T-helper 2 cell treated with Interferon-gamma antibody and Interleukin-4, amounts not matched to agents 5 μg/mL and 100 μg/mL, for 36 hours (primary cell): ENCODE data around the gene OR4D2.

ENCODE experiments used
- DNase-seq: peaks from one replicate; pipeline ENCODE4 v3.0.0; 2021; ENCODE audit warnings: low spot score
- H3K27ac Mint-ChIP-seq: one replicate; pipeline ENCODE4 v1.8.0; 2021; ENCODE audit warnings: mild to moderate bottlenecking, mixed read lengths
- H3K27me3 Mint-ChIP-seq: one replicate; pipeline ENCODE4 v1.8.0; 2021; ENCODE audit warnings: low read depth, mixed read lengths
- H3K36me3 Mint-ChIP-seq: one replicate; pipeline ENCODE4 v1.8.0; 2021; ENCODE audit warnings: low read depth, mixed read lengths
- H3K4me1 Mint-ChIP-seq: one replicate; pipeline ENCODE4 v1.8.0; 2021; ENCODE audit warnings: low read depth, mixed read lengths
- H3K4me3 Mint-ChIP-seq: one replicate; pipeline ENCODE4 v1.8.0; 2022; ENCODE audit warnings: mild to moderate bottlenecking, moderate library complexity, mixed read lengths
- H3K9me3 Mint-ChIP-seq: one replicate; pipeline ENCODE4 v1.8.0; 2021; ENCODE audit warnings: mixed read lengths

The OR4D2 gene

DNA sequence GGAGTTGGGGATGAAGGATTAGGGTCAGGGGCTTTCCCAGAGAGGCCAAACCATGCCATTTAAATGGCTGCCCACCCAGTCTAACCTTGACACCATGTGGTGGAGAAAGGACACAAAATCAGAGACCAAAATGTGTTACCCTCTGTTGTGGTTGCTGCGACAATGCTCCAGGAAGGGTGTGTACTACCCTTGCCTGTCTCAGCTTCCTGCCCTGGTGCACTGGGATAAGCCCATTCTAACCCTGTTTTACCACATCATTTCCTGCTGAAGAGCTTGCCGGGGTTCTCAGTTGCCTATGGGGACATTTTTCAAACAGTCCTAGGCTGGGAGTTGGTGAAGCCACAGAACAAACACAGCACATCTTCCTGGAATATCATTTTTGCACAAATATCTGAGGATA is 13.7 kb upstream of the OR4D2 start:
- Mint-ChIP-seq H3K9me3 (peaks cover 3% of the 10 kb centered on the region), H3K36me3 (peaks cover 5% of the 10 kb centered on the region), H3K4me3 (peak overlapping the region; percentile 71), H3K27me3 (peaks cover 57% of the 10 kb centered on the region), H3K4me1 (peaks cover 45% of the 10 kb centered on the region), H3K27ac (peak overlapping the region; percentile 86)
- DNase-seq: peak; percentile 7

DNA sequence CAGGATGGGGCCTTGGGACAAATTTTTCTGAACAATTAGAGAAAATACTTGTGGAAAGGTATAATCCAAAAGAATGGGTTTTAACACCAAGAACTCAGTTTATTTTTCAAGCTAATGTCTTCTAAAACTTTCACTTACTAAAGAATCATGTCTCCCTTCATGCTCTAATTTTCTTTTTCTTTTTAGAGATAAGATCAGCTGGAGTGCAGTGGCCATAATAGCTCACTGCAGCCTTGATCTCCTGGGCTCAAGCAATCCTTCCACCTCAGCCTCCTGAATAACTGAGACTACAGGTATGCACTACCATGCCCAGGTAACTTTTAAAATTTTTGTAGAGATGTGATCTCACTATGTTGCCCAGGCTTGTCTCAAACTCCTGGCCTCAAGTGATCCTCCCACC is 13.1 kb upstream of the OR4D2 start:
- Mint-ChIP-seq H3K4me3 (peak overlapping the region; percentile 71), H3K9me3 (peaks cover 3% of the 10 kb centered on the region), H3K36me3 (peaks cover 5% of the 10 kb centered on the region), H3K4me1 (peaks cover 45% of the 10 kb centered on the region), H3K27ac (no peak overlapping the region), H3K27me3 (peaks cover 51% of the 10 kb centered on the region)
- DNase-seq: no peak

DNA sequence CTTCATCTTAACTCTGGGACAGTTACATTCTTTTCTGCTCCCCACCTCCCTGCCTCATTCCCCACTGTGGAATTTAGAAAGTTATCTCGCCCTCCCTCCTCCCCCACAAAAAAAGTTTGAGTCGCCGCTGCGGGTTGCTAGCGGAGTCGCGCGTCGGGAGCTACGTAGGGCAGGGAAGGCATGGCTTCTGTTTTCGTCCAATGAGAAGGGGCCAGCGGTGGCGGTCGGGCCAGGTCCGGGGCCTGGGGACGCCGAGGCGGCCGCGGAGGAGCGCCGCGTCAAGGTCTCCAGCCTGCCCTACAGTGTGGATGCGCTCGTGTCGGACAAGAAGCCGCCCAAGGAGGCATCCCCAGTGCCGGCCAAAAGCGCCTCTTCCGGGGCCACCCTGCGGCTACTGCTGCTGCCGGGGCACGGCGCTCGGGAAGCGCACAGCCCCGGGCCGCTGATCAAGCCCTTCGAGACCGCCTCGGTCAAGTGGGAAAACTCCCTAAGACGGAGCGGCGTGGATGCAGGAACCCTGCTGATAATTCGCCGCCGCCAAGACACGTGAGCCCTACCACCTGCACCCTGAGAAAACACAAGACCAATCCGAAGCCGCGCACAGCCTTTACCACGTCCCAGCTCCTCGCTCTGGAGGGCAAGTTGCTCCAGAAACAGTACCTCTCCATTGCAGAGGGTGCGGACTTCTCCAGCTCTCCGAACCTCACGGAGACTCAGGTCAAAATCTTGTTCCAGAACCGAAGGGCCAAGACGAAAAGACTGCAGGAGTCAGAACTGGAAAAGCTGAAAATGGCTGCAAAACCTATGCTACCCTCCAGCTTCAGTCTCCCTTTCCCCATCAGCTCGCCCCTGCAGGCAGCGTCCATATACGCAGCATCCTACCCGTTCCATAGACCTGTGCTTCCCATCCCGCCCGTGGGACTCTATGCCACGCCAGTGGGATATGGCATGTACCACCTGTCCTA is 9.7 kb upstream of the OR4D2 start:
- Mint-ChIP-seq H3K4me1 (peaks cover 44% of the 10 kb centered on the region), H3K27me3 (peaks cover 44% of the 10 kb centered on the region), H3K27ac (peak overlapping the region; percentile 62), H3K9me3 (peaks cover 3% of the 10 kb centered on the region), H3K4me3 (peak overlapping the region; percentile 82), H3K36me3 (peaks cover 11% of the 10 kb centered on the region)
- peak; percentile 49 for DNase-seq

DNA sequence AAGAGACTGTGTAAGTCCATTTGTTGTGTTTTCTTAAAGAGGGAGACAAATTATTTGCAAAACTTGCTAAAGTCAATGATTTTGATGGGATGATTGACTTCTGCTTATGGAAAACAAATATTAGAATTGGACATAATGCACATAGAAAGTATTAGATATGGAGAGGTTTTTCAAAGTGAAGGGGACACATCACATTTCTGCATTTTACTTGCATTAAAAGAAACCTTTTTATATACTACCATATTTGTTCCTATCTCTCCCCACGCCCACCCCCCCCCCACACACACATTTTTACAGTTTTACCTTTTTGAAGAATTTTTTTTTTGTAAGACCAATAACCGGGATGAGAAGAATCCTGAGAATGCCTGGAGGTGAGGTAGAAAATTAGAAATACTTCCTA is 8.6 kb upstream of the OR4D2 start:
- no peak for DNase-seq
- Mint-ChIP-seq H3K36me3 (peaks cover 11% of the 10 kb centered on the region), H3K4me3 (no peak overlapping the region), H3K9me3 (peaks cover 3% of the 10 kb centered on the region), H3K4me1 (peaks cover 34% of the 10 kb centered on the region), H3K27ac (no peak overlapping the region), H3K27me3 (peaks cover 52% of the 10 kb centered on the region)

DNA sequence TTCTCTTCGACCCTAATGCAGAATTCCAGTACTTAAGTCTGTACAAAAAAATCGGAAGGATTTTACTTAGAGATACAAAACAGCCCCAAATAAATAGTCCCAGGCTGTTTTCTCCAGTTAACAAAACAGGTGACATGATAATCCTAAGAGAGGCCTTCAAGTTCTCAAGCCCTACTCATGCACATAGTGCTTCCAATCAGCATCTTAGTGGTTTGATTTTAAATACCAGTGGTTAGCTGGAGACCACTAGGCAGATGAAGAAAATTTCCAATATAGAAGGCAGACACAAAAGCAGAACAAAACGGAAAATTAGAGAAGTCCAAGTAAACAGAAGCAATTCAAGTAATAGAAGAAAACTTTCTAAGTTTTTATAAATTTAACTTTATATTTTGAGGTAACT is 5.2 kb upstream of the OR4D2 start:
- H3K9me3 Mint-ChIP-seq: no peaks in the 10 kb centered on the region
- DNase-seq: no peak
- H3K27me3 Mint-ChIP-seq: peaks cover 55% of the 10 kb centered on the region
- H3K4me1 Mint-ChIP-seq: peaks cover 11% of the 10 kb centered on the region
- no peak overlapping the region for H3K4me3 Mint-ChIP-seq
- H3K27ac Mint-ChIP-seq: no peak overlapping the region
- peaks cover 6% of the 10 kb centered on the region for H3K36me3 Mint-ChIP-seq

DNA sequence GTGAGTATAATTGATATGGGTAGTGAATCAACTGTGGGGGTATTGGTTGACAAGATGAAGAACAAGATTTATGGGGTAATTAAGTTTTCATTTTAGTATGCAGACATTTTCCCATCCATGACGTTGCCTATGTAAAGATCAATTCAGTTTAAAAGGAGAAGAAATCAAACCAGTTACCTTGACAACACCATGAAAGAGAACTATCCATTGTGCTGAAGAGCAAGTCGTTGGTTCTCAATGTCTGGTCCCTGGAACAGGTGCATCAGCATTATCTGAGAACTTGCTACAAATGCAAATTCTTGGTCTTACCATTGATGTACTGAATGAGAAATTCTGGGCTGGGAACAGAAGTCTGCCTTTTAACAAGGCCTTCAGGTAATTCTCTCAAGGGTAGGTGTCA is 801 bp upstream of the OR4D2 start:
- Mint-ChIP-seq H3K4me1 (peaks cover 14% of the 10 kb centered on the region), H3K36me3 (no peaks in the 10 kb centered on the region), H3K27ac (no peak overlapping the region), H3K9me3 (no peaks in the 10 kb centered on the region), H3K27me3 (peaks cover 49% of the 10 kb centered on the region), H3K4me3 (no peak overlapping the region)
- no peak for DNase-seq

DNA sequence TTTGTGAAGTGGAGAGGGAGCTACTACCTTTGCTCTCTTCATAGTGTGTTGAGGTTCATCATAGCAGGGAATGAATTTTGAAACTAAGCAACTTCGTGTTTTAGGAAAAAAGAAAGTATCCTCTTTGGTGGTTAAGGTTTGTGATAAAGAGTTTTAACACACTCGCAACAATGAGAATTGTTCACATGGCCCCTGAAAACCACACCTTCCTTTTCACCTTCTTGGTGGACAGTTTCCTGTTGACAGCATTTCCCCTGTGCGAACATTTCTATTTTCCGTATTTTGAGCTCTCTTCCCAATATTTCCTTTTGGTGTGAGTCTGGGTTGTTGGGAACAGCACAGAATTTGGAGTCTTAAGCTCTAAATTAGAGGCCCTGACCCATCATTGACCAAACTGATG is 3.8 kb downstream of the OR4D2 start:
- H3K27me3 Mint-ChIP-seq: peaks cover 31% of the 10 kb centered on the region
- peaks cover 28% of the 10 kb centered on the region for H3K4me1 Mint-ChIP-seq
- no peaks in the 10 kb centered on the region for H3K36me3 Mint-ChIP-seq
- DNase-seq: no peak
- H3K27ac Mint-ChIP-seq: peak overlapping the region; percentile 64
- H3K4me3 Mint-ChIP-seq: peak overlapping the region; percentile 71
- no peaks in the 10 kb centered on the region for H3K9me3 Mint-ChIP-seq

DNA sequence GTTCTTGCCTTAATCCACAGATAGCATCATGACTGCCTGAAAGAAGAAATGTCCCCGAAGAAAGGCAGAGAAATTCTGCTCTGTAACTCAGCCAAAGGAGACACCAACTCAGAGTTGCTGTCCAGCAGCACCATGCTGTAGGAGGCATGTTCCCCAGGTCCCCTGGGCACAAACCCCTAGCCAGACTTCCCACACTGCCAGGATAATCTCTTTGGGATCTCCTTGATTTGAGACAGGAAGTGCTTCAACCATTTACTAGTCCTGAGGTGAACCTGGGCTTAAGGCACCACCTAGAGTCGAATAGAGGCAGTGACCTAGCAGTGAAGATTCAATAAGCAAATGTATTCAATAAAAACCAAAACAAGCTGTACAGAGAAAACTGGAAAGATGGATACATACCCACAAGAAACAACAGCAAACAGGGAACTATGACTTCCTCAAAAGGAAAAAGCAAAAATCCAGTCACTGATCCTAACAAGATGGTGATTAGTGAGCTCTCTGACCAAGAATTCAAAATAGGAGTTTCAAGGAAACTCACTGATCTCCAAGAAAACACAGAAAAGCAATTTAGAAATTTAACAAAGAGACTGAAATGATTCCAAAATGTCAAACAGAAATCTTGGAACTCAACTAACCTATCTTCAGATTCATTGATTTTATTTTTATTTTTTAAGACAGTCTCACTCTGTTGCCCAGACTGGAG is 5.7 kb downstream of the OR4D2 start:
- peak; percentile 16 for DNase-seq
- Mint-ChIP-seq H3K4me1 (peaks cover 28% of the 10 kb centered on the region), H3K4me3 (no peak overlapping the region), H3K27ac (no peak overlapping the region), H3K36me3 (no peaks in the 10 kb centered on the region), H3K9me3 (no peaks in the 10 kb centered on the region), H3K27me3 (peaks cover 17% of the 10 kb centered on the region)

DNA sequence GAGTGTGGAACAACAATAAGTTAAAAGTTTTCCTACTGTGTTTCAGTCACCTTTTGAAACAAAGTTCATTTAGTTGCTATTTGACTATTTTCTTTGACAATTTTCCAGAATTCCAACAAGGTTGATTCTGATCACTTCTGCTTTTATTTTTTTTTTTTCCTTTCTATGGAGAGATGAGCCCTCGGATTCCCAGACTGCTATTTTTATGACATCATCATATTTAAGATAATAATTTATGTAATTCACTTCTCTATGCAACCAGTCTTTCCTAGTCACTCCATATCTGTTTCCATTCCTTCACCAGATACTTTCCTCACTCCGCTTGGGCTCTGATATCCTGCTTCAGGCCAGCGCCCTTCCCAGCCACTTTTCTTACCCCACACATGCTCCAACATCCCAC is 8.1 kb downstream of the OR4D2 start:
- Mint-ChIP-seq H3K27me3 (peaks cover 10% of the 10 kb centered on the region), H3K4me1 (peaks cover 25% of the 10 kb centered on the region), H3K36me3 (no peaks in the 10 kb centered on the region), H3K4me3 (no peak overlapping the region), H3K9me3 (no peaks in the 10 kb centered on the region), H3K27ac (no peak overlapping the region)
- no peak for DNase-seq

DNA sequence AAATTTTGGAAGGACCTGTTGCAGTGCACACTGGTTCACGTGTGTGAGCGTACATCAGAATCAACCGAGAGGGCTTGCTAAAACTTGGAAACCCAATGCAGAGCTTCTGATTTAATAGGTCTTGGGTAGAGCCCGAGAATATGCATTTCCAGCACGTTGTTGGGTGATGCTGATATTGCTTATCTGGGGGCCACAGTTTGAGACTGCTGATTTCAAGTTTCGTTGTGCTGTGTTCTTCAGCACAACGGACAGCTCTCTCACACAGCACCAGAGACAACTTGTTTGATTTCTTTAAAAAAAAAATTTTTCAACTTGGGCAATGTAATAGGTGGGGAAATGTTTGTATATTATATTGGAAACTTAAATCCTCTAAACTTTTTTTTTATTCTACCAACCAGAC is 9.4 kb downstream of the OR4D2 start:
- Mint-ChIP-seq H3K36me3 (no peaks in the 10 kb centered on the region), H3K27ac (no peak overlapping the region), H3K4me3 (no peak overlapping the region), H3K27me3 (peaks cover 10% of the 10 kb centered on the region), H3K9me3 (no peaks in the 10 kb centered on the region), H3K4me1 (peaks cover 14% of the 10 kb centered on the region)
- DNase-seq: no peak

DNA sequence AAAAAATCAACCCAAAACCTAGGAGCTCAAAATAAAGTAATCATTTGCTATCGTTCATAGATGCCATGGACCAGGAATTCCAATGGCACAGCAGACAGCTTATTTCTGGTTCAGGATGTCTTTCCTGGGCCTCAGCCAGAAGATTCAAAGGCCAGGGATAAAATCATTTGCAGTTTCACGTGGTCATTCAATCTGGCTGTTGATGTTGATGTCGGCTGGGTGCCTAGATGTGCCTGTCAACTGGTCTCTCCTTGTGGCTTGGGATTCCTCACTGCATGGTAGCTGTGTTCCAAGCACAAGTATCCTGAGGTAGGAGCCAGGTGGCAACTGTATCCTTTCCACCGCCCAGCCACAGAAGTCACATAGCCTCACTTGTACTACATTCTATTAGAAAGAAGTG is 15.0 kb downstream of the OR4D2 start:
- H3K27ac Mint-ChIP-seq: no peak overlapping the region
- DNase-seq: no peak
- no peak overlapping the region for H3K4me3 Mint-ChIP-seq
- H3K36me3 Mint-ChIP-seq: no peaks in the 10 kb centered on the region
- no peaks in the 10 kb centered on the region for H3K9me3 Mint-ChIP-seq
- no peaks in the 10 kb centered on the region for H3K4me1 Mint-ChIP-seq
- no peaks in the 10 kb centered on the region for H3K27me3 Mint-ChIP-seq

DNA sequence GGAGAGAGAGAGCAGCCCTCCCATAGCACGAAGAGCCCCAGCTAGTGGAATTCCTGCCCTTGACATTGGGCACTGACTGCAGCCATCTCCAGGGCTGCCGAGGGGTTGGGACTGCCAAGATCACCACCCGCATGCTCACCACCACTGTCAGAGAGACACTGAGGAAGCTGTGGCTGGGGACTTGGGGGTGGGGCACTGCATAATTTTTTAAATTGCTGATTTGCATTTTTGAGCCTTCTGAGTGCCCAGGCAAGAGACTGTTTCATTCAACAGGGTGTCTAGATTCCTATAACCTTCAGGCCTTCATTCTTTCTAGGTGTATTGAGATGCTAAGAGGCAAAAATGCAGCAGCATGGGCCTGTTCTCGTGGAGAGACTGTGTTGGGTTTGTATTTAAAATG is 16.7 kb downstream of the OR4D2 start:
- DNase-seq: no peak
- H3K9me3 Mint-ChIP-seq: no peaks in the 10 kb centered on the region
- H3K27me3 Mint-ChIP-seq: peaks cover 2% of the 10 kb centered on the region
- no peak overlapping the region for H3K27ac Mint-ChIP-seq
- no peaks in the 10 kb centered on the region for H3K36me3 Mint-ChIP-seq
- H3K4me3 Mint-ChIP-seq: no peak overlapping the region
- H3K4me1 Mint-ChIP-seq: no peaks in the 10 kb centered on the region

DNA sequence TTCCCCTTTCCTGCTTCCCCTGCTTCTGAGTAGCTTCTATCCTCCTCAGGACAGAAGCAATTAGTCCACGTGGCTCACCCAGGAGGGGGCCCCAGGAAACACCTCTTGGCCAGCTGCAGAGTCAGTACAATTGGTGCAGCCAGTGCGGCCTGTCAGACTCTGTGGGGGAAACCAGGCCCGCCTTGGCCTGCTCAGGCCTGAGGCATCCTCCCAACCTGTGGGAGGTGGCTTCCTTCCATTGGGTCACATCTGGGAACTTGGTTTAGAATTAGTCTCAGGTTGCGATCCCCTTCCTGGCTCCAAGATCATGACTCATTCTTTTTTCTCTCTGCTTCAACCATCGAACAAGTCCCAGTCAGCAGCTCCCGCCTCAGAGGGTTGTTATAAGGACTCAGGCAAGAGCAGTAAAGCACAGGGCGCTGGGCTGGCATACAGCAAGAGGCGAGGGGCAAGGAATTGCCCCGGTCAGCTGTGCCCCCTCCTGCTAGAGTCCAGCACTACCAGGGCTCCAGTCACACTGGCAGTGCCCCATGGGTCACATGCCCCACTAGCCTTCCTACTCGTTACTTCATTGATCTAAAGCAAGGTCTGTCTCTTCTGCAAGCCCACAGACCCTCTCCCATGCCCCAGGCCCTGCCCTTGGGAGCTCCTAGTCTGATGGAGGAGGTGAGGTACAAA is 17.7 kb downstream of the OR4D2 start:
- no peak for DNase-seq
- Mint-ChIP-seq H3K36me3 (no peaks in the 10 kb centered on the region), H3K9me3 (no peaks in the 10 kb centered on the region), H3K4me3 (no peak overlapping the region), H3K27ac (no peak overlapping the region), H3K4me1 (no peaks in the 10 kb centered on the region), H3K27me3 (peaks cover 2% of the 10 kb centered on the region)
